PFSK-1 (cell line): ENCODE measurements around the gene TMCO1.

Source experiments
- FOXP2 ChIP-seq: optimal IDR thresholded peaks from 2 replicates; pipeline ENCODE3; 2011; ENCODE audit warnings: borderline replicate concordance, control low read depth, inconsistent platforms; ENCODE audit not compliant: insufficient read depth; ENCODE audit errors: extremely low read length, extremely low read depth
- POLR2AphosphoS5 ChIP-seq: IDR thresholded peaks from 2 replicates; pipeline ENCODE4 v1.6.1; 2012; ENCODE audit warnings: low read depth, mild to moderate bottlenecking, control low read depth, low read length, moderate library complexity
- REST ChIP-seq, 2 experiments: IDR thresholded peaks; 2 replicates each; pipeline versions ENCODE4 v1.6.1 to v1.8.0; 2011 to 2012; ENCODE audit warnings: low read depth in 2 of 2, low read length in 2 of 2, control low read depth in 1 of 2, inconsistent platforms in 1 of 2, mild to moderate bottlenecking in 1 of 2, moderate library complexity in 1 of 2; ENCODE audit not compliant: insufficient read depth in 1 of 2
- SIN3A ChIP-seq: IDR thresholded peaks from 2 replicates; pipeline ENCODE4 v1.6.1; 2012; ENCODE audit warnings: mild to moderate bottlenecking, low read length, moderate library complexity, borderline replicate concordance; ENCODE audit not compliant: insufficient read depth

GRCh38 chr1:165816826-165817497 is 48.3 kb upstream of the TMCO1 start:
- TF ChIP-seq REST (IDR thresholded peaks at IDR 0.05; ENCODE audit: insufficient read depth in 1 of 2, low read depth in 2 of 2, low read length in 2 of 2) (no peak), FOXP2 (no peak), POLR2AphosphoS5 (no peak), SIN3A (no peak)
